Common myeloid progenitor, CD34-positive (primary cell): ENCODE results near the gene ABCA13.
A peak's percentile ranks its signal among the peaks of the same experiment; 100 is the strongest.

Source experiments
- CTCF ChIA-PET: fragments of 350-600 bp; sonication (Branson Sonifier 250); formaldehyde crosslinking; loops from one replicate; lab custom pipeline; 2021; ENCODE audit warnings: antibody characterized with exemption; lab: Charles Lee
- POLR2A ChIA-PET: fragments of 350-600 bp; sonication (Branson Sonifier 250); formaldehyde crosslinking; loops from one replicate; lab custom pipeline; 2021; ENCODE audit warnings: antibody characterized with exemption; lab: Charles Lee
- DNase-seq, 3 donors: peaks; one replicate each; pipeline versions ENCODE4 v3.0.0 to v3.0.0-alpha.2; 2013
- H3K27ac ChIP-seq, 2 experiments: 1 replicate in 1 of 2; 2 replicates in 1 of 2; pipeline ENCODE4 v1.7.0; 2013; ENCODE audit warnings: inconsistent platforms in 2 of 2, low read length in 2 of 2, mild to moderate bottlenecking in 2 of 2, low read depth in 1 of 2, moderate library complexity in 1 of 2; ENCODE audit not compliant: severe bottlenecking in 2 of 2, insufficient read depth in 1 of 2, poor library complexity in 1 of 2
- H3K27me3 ChIP-seq, 5 experiments: replicated peaks in 2 of 5; 1 replicate in 3 of 5; 2 replicates in 2 of 5; pipeline versions ENCODE4 v1.6.1 to v1.7.0; 2013; ENCODE audit warnings: low read length in 4 of 5, mild to moderate bottlenecking in 2 of 5, moderate library complexity in 2 of 5, inconsistent platforms in 1 of 5; ENCODE audit not compliant: insufficient read depth in 5 of 5, control insufficient read depth in 4 of 5
- H3K36me3 ChIP-seq, 4 experiments: 1 replicate in 2 of 4; 2 replicates in 2 of 4; pipeline versions ENCODE4 v1.6.1 to v1.7.0; 2013; ENCODE audit warnings: low read length in 3 of 4, control low read depth in 1 of 4, mild to moderate bottlenecking in 1 of 4; ENCODE audit not compliant: control insufficient read depth in 4 of 4, insufficient read depth in 4 of 4
- H3K4me1 ChIP-seq, 4 experiments: 1 replicate in 3 of 4; 2 replicates in 1 of 4; pipeline versions ENCODE4 v1.6.1 to v1.7.1; 2013; ENCODE audit warnings: low read length in 3 of 4, mild to moderate bottlenecking in 3 of 4, control low read depth in 1 of 4, inconsistent platforms in 1 of 4, moderate library complexity in 1 of 4; ENCODE audit not compliant: control insufficient read depth in 4 of 4, insufficient read depth in 4 of 4; ENCODE audit errors: control extremely low read depth in 1 of 4
- H3K4me3 ChIP-seq, 7 experiments: 1 replicate in 4 of 7; 2 replicates in 3 of 7; pipeline versions ENCODE4 v1.5.1 to v1.7.0; 2013; ENCODE audit warnings: mild to moderate bottlenecking in 7 of 7, low read length in 6 of 7, moderate library complexity in 6 of 7, inconsistent platforms in 2 of 7, low read depth in 2 of 7, control low read depth in 1 of 7; ENCODE audit not compliant: insufficient read depth in 4 of 7, control insufficient read depth in 1 of 7; ENCODE audit errors: extremely low read depth in 1 of 7
- H3K9me3 ChIP-seq, 5 experiments: 1 replicate in 4 of 5; 2 replicates in 1 of 5; pipeline versions ENCODE4 v1.6.1 to v1.7.1; 2013; ENCODE audit warnings: low read length in 4 of 5, mild to moderate bottlenecking in 2 of 5, inconsistent platforms in 1 of 5, low read depth in 1 of 5, moderate library complexity in 1 of 5; ENCODE audit not compliant: control insufficient read depth in 4 of 5, insufficient read depth in 2 of 5; ENCODE audit errors: control extremely low read depth in 1 of 5
- WGBS: methylation state at CpG from one replicate; pipeline ENCODE4 v1.1.5; 2013; ENCODE audit not compliant: insufficient coverage; 5-methylcytosine and 5-hydroxymethylcytosine counted together

ABCA13 gene

GRCh38 chr7:48296966-48297365, 125.7 kb downstream of the ABCA13 start:
- no peak overlapping the region for H3K27ac ChIP-seq
- no CpG with 5 or more reads among the region's 2 CpGs for WGBS
- H3K27me3 ChIP-seq: no peaks in the 10 kb centered on the region
- peaks cover 0 to 26% (median 12%) of the 10 kb centered on the region in 4 experiments for H3K4me1 ChIP-seq
- CTCF ChIA-PET: interaction anchor here (1.6 kb wide), 1 partner anchor 9 kb away, joined by 3 read pairs; no protein-coding TSS in a partner anchor
- DNase-seq: no peak
- H3K9me3 ChIP-seq: no peaks in the 10 kb centered on the region
- POLR2A ChIA-PET: no interaction called here
- H3K4me3 ChIP-seq: no peak overlapping the region
- H3K36me3 ChIP-seq: peaks cover 0 to 5% (median 0%) of the 10 kb centered on the region in 4 experiments

GRCh38 chr7:48298779-48299178, 127.5 kb downstream of the ABCA13 start:
- POLR2A ChIA-PET: no interaction called here
- peak in 2 of 3 donors; percentile 60 to 67 for DNase-seq
- Histone ChIP-seq H3K4me1 (peaks cover 0 to 9% (median 1%) of the 10 kb centered on the region in 4 experiments), H3K36me3 (peaks cover 0 to 5% (median 1%) of the 10 kb centered on the region in 4 experiments), H3K4me3 (no peak overlapping the region), H3K27me3 (no peaks in the 10 kb centered on the region), H3K27ac (no peak overlapping the region), H3K9me3 (peaks cover 0 to 2% (median 0%) of the 10 kb centered on the region in 5 experiments)
- CTCF ChIA-PET: interaction anchor here (0.6 to 4.9 kb wide), 20 partner anchors 8 to 1492 kb away, joined by 3 to 47 read pairs (median 4); no protein-coding TSS in a partner anchor
- WGBS: 71% methylated on average over 3 of the region's 5 CpGs

- peak; percentile 58 to 84 (median 80) for DNase-seq
- peaks cover 0 to 2% (median 0%) of the 10 kb centered on the region in 5 experiments for H3K9me3 ChIP-seq
- no peaks in the 10 kb centered on the region for H3K27me3 ChIP-seq
- WGBS: 100% methylated on average over 2 of the region's 4 CpGs
- no peak overlapping the region for H3K27ac ChIP-seq
- peaks cover 0 to 13% (median 3%) of the 10 kb centered on the region in 4 experiments for H3K4me1 ChIP-seq
- POLR2A ChIA-PET: no interaction called here
- H3K36me3 ChIP-seq: peaks cover 0 to 8% (median 1%) of the 10 kb centered on the region in 4 experiments
- H3K4me3 ChIP-seq: no peak overlapping the region
- CTCF ChIA-PET: interaction anchor here (0.6 to 4.9 kb wide), 21 partner anchors 8 to 1491 kb away, joined by 3 to 47 read pairs (median 5); no protein-coding TSS in a partner anchor
Measured at GRCh38 chr7:48299580-48300169, 128.4 kb downstream of the ABCA13 start.

GRCh38 chr7:48300301-48300700, 129.0 kb downstream of the ABCA13 start:
- H3K9me3 ChIP-seq: peaks cover 0 to 2% (median 0%) of the 10 kb centered on the region in 5 experiments
- 50% methylated on average over 2 of the region's 2 CpGs for WGBS
- no peaks in the 10 kb centered on the region for H3K27me3 ChIP-seq
- POLR2A ChIA-PET: no interaction called here
- no peak overlapping the region for H3K27ac ChIP-seq
- CTCF ChIA-PET: interaction anchor here (1.0 to 4.9 kb wide), 13 partner anchors 9 to 1490 kb away, joined by 3 to 47 read pairs (median 6); no protein-coding TSS in a partner anchor
- peaks cover 0 to 12% (median 1%) of the 10 kb centered on the region in 4 experiments for H3K36me3 ChIP-seq
- no peak overlapping the region for H3K4me3 ChIP-seq
- peaks cover 0 to 13% (median 3%) of the 10 kb centered on the region in 4 experiments for H3K4me1 ChIP-seq
- no peak for DNase-seq

GRCh38 chr7:48301201-48301600, 129.9 kb downstream of the ABCA13 start:
- H3K4me1 ChIP-seq: peaks cover 0 to 13% (median 3%) of the 10 kb centered on the region in 4 experiments
- no peak for DNase-seq
- H3K9me3 ChIP-seq: peaks cover 0 to 2% (median 0%) of the 10 kb centered on the region in 5 experiments
- ChIA-PET CTCF (interaction anchor here (1.4 to 4.9 kb wide), 5 partner anchors 10 to 1489 kb away, joined by 3 to 47 read pairs (median 10); no protein-coding TSS in a partner anchor), POLR2A (no interaction called here)
- no peak overlapping the region for H3K4me3 ChIP-seq
- H3K36me3 ChIP-seq: peaks cover 0 to 12% (median 1%) of the 10 kb centered on the region in 4 experiments
- H3K27me3 ChIP-seq: no peaks in the 10 kb centered on the region
- no peak overlapping the region for H3K27ac ChIP-seq
- no CpG with 5 or more reads among the region's 3 CpGs for WGBS

GRCh38 chr7:48304641-48305040, 133.4 kb downstream of the ABCA13 start:
- CTCF ChIA-PET: interaction anchor here (0.8 to 1.2 kb wide), 3 partner anchors 15 to 1486 kb away, joined by 3 read pairs; no protein-coding TSS in a partner anchor

GRCh38 chr7:48305661-48306060, 134.4 kb downstream of the ABCA13 start:
- ChIA-PET POLR2A (no interaction called here), CTCF (interaction anchor here (1.2 kb wide), 1 partner anchor 14 kb away, joined by 3 read pairs; no protein-coding TSS in a partner anchor)
- 100% methylated on average over 3 of the region's 5 CpGs for WGBS
- Histone ChIP-seq H3K9me3 (peaks cover 0 to 2% (median 0%) of the 10 kb centered on the region in 5 experiments), H3K27me3 (no peaks in the 10 kb centered on the region), H3K4me1 (peaks cover 0 to 4% (median 2%) of the 10 kb centered on the region in 4 experiments), H3K27ac (no peak overlapping the region), H3K4me3 (no peak overlapping the region), H3K36me3 (peaks cover 0 to 7% (median 1%) of the 10 kb centered on the region in 4 experiments)
- DNase-seq: no peak

More at GRCh38 chr7:48304641-48305040, 133.4 kb downstream of the ABCA13 start:
- POLR2A ChIA-PET: no interaction called here
- Histone ChIP-seq H3K36me3 (peaks cover 0 to 9% (median 1%) of the 10 kb centered on the region in 4 experiments), H3K27me3 (no peaks in the 10 kb centered on the region), H3K27ac (no peak overlapping the region), H3K4me3 (no peak overlapping the region), H3K4me1 (peaks cover 0 to 4% (median 2%) of the 10 kb centered on the region in 4 experiments), H3K9me3 (peaks cover 0 to 2% (median 0%) of the 10 kb centered on the region in 5 experiments)
- 56% methylated on average over 1 of the region's 1 CpG for WGBS
- no peak for DNase-seq
